ENCODE data around the gene PIK3R5. TPM values are rescaled to one million over a fixed set of nuclear protein-coding genes. Genes with fewer than 3 reads are reported as not detected.
"Not testable (repeated sequence)": the region's sequence is repeated elsewhere in the genome, so short reads cannot be mapped to it uniquely, and the experiment has no call there.

PIK3R5 gene
- total RNA-seq, 1 donor from 2014 or later = 14.5 TPM

GRCh38 chr17:8986295-8986694 lies 20.8 kb upstream of the PIK3R5 start:
- Mint-ChIP-seq H3K36me3 (ENCODE audit: low read depth, unreplicated experiment) (no peaks in the 10 kb centered on the region), H3K4me1 (ENCODE audit: unreplicated experiment) (no peaks in the 10 kb centered on the region), H3K27me3 (ENCODE audit: unreplicated experiment) (peaks cover 2% of the 10 kb centered on the region), H3K9me3 (ENCODE audit: unreplicated experiment) (no peaks in the 10 kb centered on the region), H3K4me3 (ENCODE audit: unreplicated experiment) (no peak overlapping the region), H3K27ac (ENCODE audit: unreplicated experiment) (no peak overlapping the region)
- TF ChIP-seq CTCF (IDR thresholded peaks at IDR 0.05; ENCODE audit: unreplicated experiment) = peak; percentile 19
- no peak for DNase-seq (ENCODE audit: low spot score)

GRCh38 chr17:8985054-8985701 lies 19.7 kb upstream of the PIK3R5 start:
- H3K9me3 Mint-ChIP-seq (ENCODE audit: unreplicated experiment) = no peaks in the 10 kb centered on the region
- peaks cover 2% of the 10 kb centered on the region for H3K27me3 Mint-ChIP-seq (ENCODE audit: unreplicated experiment)
- no peaks in the 10 kb centered on the region for H3K36me3 Mint-ChIP-seq (ENCODE audit: low read depth, unreplicated experiment)
- no peak for TF ChIP-seq CTCF (IDR thresholded peaks at IDR 0.05; ENCODE audit: unreplicated experiment)
- no peak overlapping the region for H3K4me3 Mint-ChIP-seq (ENCODE audit: unreplicated experiment)
- no peaks in the 10 kb centered on the region for H3K4me1 Mint-ChIP-seq (ENCODE audit: unreplicated experiment)
- H3K27ac Mint-ChIP-seq (ENCODE audit: unreplicated experiment) = no peak overlapping the region
- DNase-seq (ENCODE audit: low spot score) = no peak

GRCh38 chr17:8984225-8984624 lies 18.7 kb upstream of the PIK3R5 start:
- not testable (repeated sequence) for H3K9me3 Mint-ChIP-seq (ENCODE audit: unreplicated experiment); H3K27ac Mint-ChIP-seq (ENCODE audit: unreplicated experiment)

GRCh38 chr17:8981443-8981842 lies 15.9 kb upstream of the PIK3R5 start:
- Mint-ChIP-seq H3K27me3 (ENCODE audit: unreplicated experiment) (peaks cover 2% of the 10 kb centered on the region), H3K27ac (ENCODE audit: unreplicated experiment) (no peak overlapping the region), H3K4me1 (ENCODE audit: unreplicated experiment) (no peaks in the 10 kb centered on the region), H3K9me3 (ENCODE audit: unreplicated experiment) (no peaks in the 10 kb centered on the region), H3K4me3 (ENCODE audit: unreplicated experiment) (no peak overlapping the region), H3K36me3 (ENCODE audit: low read depth, unreplicated experiment) (no peaks in the 10 kb centered on the region)
- DNase-seq (ENCODE audit: low spot score) = no peak
- no peak for TF ChIP-seq CTCF (IDR thresholded peaks at IDR 0.05; ENCODE audit: unreplicated experiment)

More at GRCh38 chr17:8984225-8984624, 18.7 kb upstream of the PIK3R5 start:
- H3K4me3 Mint-ChIP-seq (ENCODE audit: unreplicated experiment); H3K36me3 Mint-ChIP-seq (ENCODE audit: low read depth, unreplicated experiment); H3K4me1 Mint-ChIP-seq (ENCODE audit: unreplicated experiment); H3K27me3 Mint-ChIP-seq (ENCODE audit: unreplicated experiment); DNase-seq (ENCODE audit: low spot score): not testable (repeated sequence)

- Mint-ChIP-seq H3K27me3 (ENCODE audit: unreplicated experiment) (no peaks in the 10 kb centered on the region), H3K9me3 (ENCODE audit: unreplicated experiment) (no peaks in the 10 kb centered on the region), H3K4me1 (ENCODE audit: unreplicated experiment) (no peaks in the 10 kb centered on the region), H3K4me3 (ENCODE audit: unreplicated experiment) (no peak overlapping the region), H3K27ac (ENCODE audit: unreplicated experiment) (no peak overlapping the region), H3K36me3 (ENCODE audit: low read depth, unreplicated experiment) (no peaks in the 10 kb centered on the region)
- TF ChIP-seq CTCF (IDR thresholded peaks at IDR 0.05; ENCODE audit: unreplicated experiment) = no peak
- DNase-seq (ENCODE audit: low spot score) = no peak
Observed at GRCh38 chr17:8979715-8980114, 14.2 kb upstream of the PIK3R5 start.

All from endothelial cell (in vitro differentiated cells).